ENCODE measurements around the gene SCEL.

- TF ChIP-seq, protein P1, sequence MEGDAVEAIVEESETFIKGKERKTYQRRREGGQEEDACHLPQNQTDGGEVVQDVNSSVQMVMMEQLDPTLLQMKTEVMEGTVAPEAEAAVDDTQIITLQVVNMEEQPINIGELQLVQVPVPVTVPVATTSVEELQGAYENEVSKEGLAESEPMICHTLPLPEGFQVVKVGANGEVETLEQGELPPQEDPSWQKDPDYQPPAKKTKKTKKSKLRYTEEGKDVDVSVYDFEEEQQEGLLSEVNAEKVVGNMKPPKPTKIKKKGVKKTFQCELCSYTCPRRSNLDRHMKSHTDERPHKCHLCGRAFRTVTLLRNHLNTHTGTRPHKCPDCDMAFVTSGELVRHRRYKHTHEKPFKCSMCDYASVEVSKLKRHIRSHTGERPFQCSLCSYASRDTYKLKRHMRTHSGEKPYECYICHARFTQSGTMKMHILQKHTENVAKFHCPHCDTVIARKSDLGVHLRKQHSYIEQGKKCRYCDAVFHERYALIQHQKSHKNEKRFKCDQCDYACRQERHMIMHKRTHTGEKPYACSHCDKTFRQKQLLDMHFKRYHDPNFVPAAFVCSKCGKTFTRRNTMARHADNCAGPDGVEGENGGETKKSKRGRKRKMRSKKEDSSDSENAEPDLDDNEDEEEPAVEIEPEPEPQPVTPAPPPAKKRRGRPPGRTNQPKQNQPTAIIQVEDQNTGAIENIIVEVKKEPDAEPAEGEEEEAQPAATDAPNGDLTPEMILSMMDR (IDR thresholded peaks at IDR 0.05; ENCODE audit: low read length): no peak
- no peak for TF ChIP-seq EZH2 (IDR thresholded peaks at IDR 0.05; ENCODE audit: borderline replicate concordance, low read length)
Measured at GRCh38 chr13:77528834-77529500, 6.5 kb upstream of the SCEL start.
